Uterus (tissue), 2 donors: ENCODE results near the gene UCK1.

ENCODE experiments used
- POLR2A ChIP-seq, 2 donors: fragments of 450-650 bp; IDR thresholded peaks; one replicate each; pipeline ENCODE4 v1.6.1; 2016; ENCODE audit warnings: antibody characterized with exemption in 2 of 2, mild to moderate bottlenecking in 1 of 2, moderate library complexity in 1 of 2
- TF ChIP-seq, protein P1 (sequence below), 4 experiments: fragments of 200-600 bp in 2 of 4; fragments of 450-650 bp in 2 of 4; sonication (generic) in 2 of 4; IDR thresholded peaks; one replicate each; pipeline ENCODE4 v1.5.1; 2016 to 2019; ENCODE audit warnings: antibody characterized with exemption in 4 of 4, mild to moderate bottlenecking in 2 of 4, moderate library complexity in 1 of 4

DNA sequence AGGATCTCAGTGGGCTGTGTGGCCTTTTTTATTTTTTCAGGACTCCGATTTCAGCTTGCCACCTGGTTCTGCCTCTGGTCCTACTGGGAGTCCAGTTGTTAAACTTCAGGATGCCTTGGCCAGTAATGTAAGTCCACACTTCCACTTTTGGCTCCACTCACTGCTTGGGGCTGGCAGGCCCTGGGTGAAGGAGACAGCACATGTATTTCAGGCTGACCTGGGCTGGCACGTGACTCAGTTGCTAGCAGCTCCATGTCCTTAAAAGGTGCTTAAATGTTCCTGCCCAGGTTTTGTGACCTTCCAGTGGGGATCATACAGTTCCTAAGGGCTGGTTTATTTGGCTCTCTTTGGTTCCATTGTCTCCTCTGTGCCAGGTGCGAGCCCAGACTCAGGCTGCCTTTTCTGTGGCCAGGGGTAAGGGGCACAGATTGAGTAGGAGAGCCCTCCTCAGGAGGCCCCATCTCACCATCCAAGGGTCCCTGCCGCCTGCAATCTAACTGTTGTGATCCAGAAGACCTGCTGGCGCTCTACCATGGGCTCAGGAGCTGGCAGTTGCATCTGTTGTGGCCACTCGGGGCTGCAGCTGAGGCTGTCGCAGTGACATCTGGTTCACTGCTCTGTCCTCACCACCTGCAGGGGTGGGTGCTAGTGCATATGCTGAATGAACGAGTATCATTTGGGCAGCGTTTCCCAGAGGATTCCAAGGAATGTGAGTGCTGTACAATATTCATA, 47.6 kb downstream of the UCK1 start:
- TF ChIP-seq, protein P1, sequence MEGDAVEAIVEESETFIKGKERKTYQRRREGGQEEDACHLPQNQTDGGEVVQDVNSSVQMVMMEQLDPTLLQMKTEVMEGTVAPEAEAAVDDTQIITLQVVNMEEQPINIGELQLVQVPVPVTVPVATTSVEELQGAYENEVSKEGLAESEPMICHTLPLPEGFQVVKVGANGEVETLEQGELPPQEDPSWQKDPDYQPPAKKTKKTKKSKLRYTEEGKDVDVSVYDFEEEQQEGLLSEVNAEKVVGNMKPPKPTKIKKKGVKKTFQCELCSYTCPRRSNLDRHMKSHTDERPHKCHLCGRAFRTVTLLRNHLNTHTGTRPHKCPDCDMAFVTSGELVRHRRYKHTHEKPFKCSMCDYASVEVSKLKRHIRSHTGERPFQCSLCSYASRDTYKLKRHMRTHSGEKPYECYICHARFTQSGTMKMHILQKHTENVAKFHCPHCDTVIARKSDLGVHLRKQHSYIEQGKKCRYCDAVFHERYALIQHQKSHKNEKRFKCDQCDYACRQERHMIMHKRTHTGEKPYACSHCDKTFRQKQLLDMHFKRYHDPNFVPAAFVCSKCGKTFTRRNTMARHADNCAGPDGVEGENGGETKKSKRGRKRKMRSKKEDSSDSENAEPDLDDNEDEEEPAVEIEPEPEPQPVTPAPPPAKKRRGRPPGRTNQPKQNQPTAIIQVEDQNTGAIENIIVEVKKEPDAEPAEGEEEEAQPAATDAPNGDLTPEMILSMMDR (IDR thresholded peaks at IDR 0.05) = no peak
- TF ChIP-seq POLR2A (IDR thresholded peaks at IDR 0.05) = no peak
